ENCODE measurements around the gene GGTA1.

- TF ChIP-seq CTCF (optimal IDR thresholded peaks at IDR 0.05 in 1 of 3, IDR thresholded peaks at IDR 0.05 in 1 of 3, conservative IDR thresholded peaks at IDR 0.05 in 1 of 3; ENCODE audit: extremely low read depth in 1 of 3, insufficient read depth in 2 of 3, low read length in 3 of 3) (no peak), EZH2 (IDR thresholded peaks at IDR 0.05; ENCODE audit: low read length) (no peak)
Measured at GRCh38 chr9:121439016-121439415, 60.6 kb downstream of the GGTA1 start.
